GM18505 (cell line): ENCODE measurements around the gene UVRAG.

ENCODE experiments used
- ATAC-seq: cut with Tn5 transposase; IDR thresholded peaks from one replicate; pipeline ENCODE4 v1.9.1; 2021; ENCODE audit not compliant: unreplicated experiment
- POLR2A ChIP-seq: IDR thresholded peaks from 4 replicates; pipeline ENCODE4 v1.6.1; 2011; ENCODE audit warnings: borderline replicate concordance; ENCODE audit not compliant: insufficient read depth, insufficient read length; ENCODE audit errors: extremely low read depth

The UVRAG gene

GRCh38 chr11:76141901-76142588 is 327.0 kb downstream of the UVRAG start:
- TF ChIP-seq POLR2A, result peak; percentile 20
- no peak for ATAC-seq

GRCh38 chr11:76143274-76143673 is 328.3 kb downstream of the UVRAG start:
- no peak for ATAC-seq

GRCh38 chr11:76147106-76147740 is 332.2 kb downstream of the UVRAG start:
- TF ChIP-seq POLR2A, result no peak
- ATAC-seq, result no peak

More at GRCh38 chr11:76143274-76143673, 328.3 kb downstream of the UVRAG start:
- no peak for TF ChIP-seq POLR2A

GRCh38 chr11:76148231-76148630 is 333.2 kb downstream of the UVRAG start:
- ATAC-seq, result no peak
- no peak for TF ChIP-seq POLR2A

- TF ChIP-seq POLR2A, result no peak
- no peak for ATAC-seq
Observed at GRCh38 chr11:76148941-76149613, 334.1 kb downstream of the UVRAG start.

GRCh38 chr11:76149713-76150112 is 334.7 kb downstream of the UVRAG start:
- no peak for TF ChIP-seq POLR2A

GRCh38 chr11:76150141-76150540 is 335.1 kb downstream of the UVRAG start:
- TF ChIP-seq POLR2A, result no peak
- ATAC-seq, result no peak

More at GRCh38 chr11:76149713-76150112, 334.7 kb downstream of the UVRAG start:
- ATAC-seq, result no peak

- TF ChIP-seq POLR2A, result no peak
- no peak for ATAC-seq
Observed at GRCh38 chr11:76151556-76152085, 336.6 kb downstream of the UVRAG start.

- TF ChIP-seq POLR2A, result no peak
- ATAC-seq, result peak; percentile 71
Observed at GRCh38 chr11:76152086-76152681, 337.2 kb downstream of the UVRAG start.

- no peak for TF ChIP-seq POLR2A
- peak; percentile 57 for ATAC-seq
Observed at GRCh38 chr11:76152741-76153570, 337.9 kb downstream of the UVRAG start.

GRCh38 chr11:76153571-76153923 is 338.5 kb downstream of the UVRAG start:
- ATAC-seq, result peak; percentile 10
- TF ChIP-seq POLR2A, result no peak

GRCh38 chr11:76155500-76156227 is 340.7 kb downstream of the UVRAG start:
- no peak for ATAC-seq
- no peak for TF ChIP-seq POLR2A
